ENCODE results near the gene ADGRV1. TPM values are rescaled to one million over a fixed set of nuclear protein-coding genes. Genes with fewer than 3 reads are reported as not detected.

Gene ADGRV1
- polyA plus RNA-seq, 2 of the 4 experiments (the other 2 are of a cell fraction) = 0.70 to 3.7 TPM

GRCh38 chr5:91126448-91126847, 567.9 kb downstream of the ADGRV1 start (continued):
- TF ChIP-seq BCL3 (IDR thresholded peaks at IDR 0.05) (no peak), CEBPB (IDR thresholded peaks at IDR 0.05) (peak; percentile 33 to 47; a peak in 2 of 4 replicates), GATA3 (IDR thresholded peaks at IDR 0.05; ENCODE audit: borderline replicate concordance) (peak; percentile 54; the same call in 1 of the 2 replicates), SMC3 (IDR thresholded peaks at IDR 0.05) (0 out of 3 replicates have a peak, but pooled peaks have one; percentile 7), USF2 (IDR thresholded peaks at IDR 0.05) (no peak), TP53 (CRISPR knock-in tag; IDR thresholded peaks at IDR 0.05) (no peak)

GRCh38 chr5:91126888-91127287, 568.3 kb downstream of the ADGRV1 start:
- ATAC-seq (peak; percentile 19 to 62; a peak in 3 of 6 replicates), DNase-seq (ENCODE audit: low read depth in 1 of 2, low spot score in 1 of 2) (no peak), FAIRE-seq (no peak)
- WGBS (ENCODE audit: missing lambda C conversion rate) = 93% methylated on average over 2 of the region's 2 CpGs
- ChIA-PET CTCF (no interaction called here), POLR2A (interaction anchor here (1.0 to 1.1 kb wide), 2 partner anchors 19 to 153 kb away, joined by 3 to 4 read pairs; no protein-coding TSS in a partner anchor)
- Histone ChIP-seq H3K27ac (peak overlapping the region; percentile 41 to 63; a peak in 5 of 6 replicates), H3K4me1 (peaks cover 43% of the 10 kb centered on the region), H3K4me2 (peak overlapping the region; percentile 48), H3K4me3 (no peak overlapping the region), H3K9me3 (no peaks in the 10 kb centered on the region)
- TF ChIP-seq FOSB (CRISPR knock-in tag; IDR thresholded peaks at IDR 0.05) = no peak
- TF ChIP-seq PHF8 (IDR thresholded peaks at IDR 0.05; ENCODE audit: borderline replicate concordance, low read depth) = no peak
- TF ChIP-seq EP300 (IDR thresholded peaks at IDR 0.05) = no peak
- TF ChIP-seq MAFK (IDR thresholded peaks at IDR 0.05; ENCODE audit: partially characterized antibody) = no peak
- no peak for TF ChIP-seq ZNF302 (CRISPR knock-in tag; IDR thresholded peaks at IDR 0.05)
- no peak for TF ChIP-seq MAX (IDR thresholded peaks at IDR 0.05)
- TF ChIP-seq HMGXB4 (CRISPR knock-in tag; IDR thresholded peaks at IDR 0.05; ENCODE audit: borderline replicate concordance) = no peak
- TF ChIP-seq MYC (IDR thresholded peaks at IDR 0.05; ENCODE audit: borderline replicate concordance, low read length) = no peak
- no peak for TF ChIP-seq ZSCAN20 (CRISPR knock-in tag; IDR thresholded peaks at IDR 0.05)
- TF ChIP-seq RARB (CRISPR knock-in tag; IDR thresholded peaks at IDR 0.05) = no peak
- TF ChIP-seq JUN (IDR thresholded peaks at IDR 0.05) = no peak

GRCh38 chr5:91127456-91128081, 569.0 kb downstream of the ADGRV1 start:
- ATAC-seq (no peak), FAIRE-seq (no peak), DNase-seq (ENCODE audit: low read depth in 1 of 2, low spot score in 1 of 2) (no peak)
- no peak for TF ChIP-seq CBX8 (IDR thresholded peaks at IDR 0.05)
- TF ChIP-seq RARB (CRISPR knock-in tag; IDR thresholded peaks at IDR 0.05) = no peak
- no peak for TF ChIP-seq NR3C1 (IDR thresholded peaks at IDR 0.05)
- no peak for TF ChIP-seq MAFK (IDR thresholded peaks at IDR 0.05; ENCODE audit: partially characterized antibody)
- TF ChIP-seq NPAS2 (CRISPR knock-in tag; IDR thresholded peaks at IDR 0.05; ENCODE audit: borderline replicate concordance) = no peak
- TF ChIP-seq HEYL (CRISPR knock-in tag; IDR thresholded peaks at IDR 0.05) = no peak
- no peak for TF ChIP-seq SMC3 (IDR thresholded peaks at IDR 0.05)
- TF ChIP-seq HDAC2 (IDR thresholded peaks at IDR 0.05) = no peak
- no peak for TF ChIP-seq ELK1 (IDR thresholded peaks at IDR 0.05; ENCODE audit: low read depth, low read length)
- TF ChIP-seq CEBPB (IDR thresholded peaks at IDR 0.05) = no peak
- TF ChIP-seq JUNB (IDR thresholded peaks at IDR 0.05) = no peak
- TF ChIP-seq PHF8 (IDR thresholded peaks at IDR 0.05; ENCODE audit: borderline replicate concordance, low read depth) = no peak
- no peak for TF ChIP-seq BHLHE40 (IDR thresholded peaks at IDR 0.05; ENCODE audit: low read depth, low read length)
- TF ChIP-seq CHD4 (IDR thresholded peaks at IDR 0.05; ENCODE audit: borderline replicate concordance) = no peak
- TF ChIP-seq EHMT2 (IDR thresholded peaks at IDR 0.05; ENCODE audit: low read depth) = no peak
- TF ChIP-seq FOSL2 (IDR thresholded peaks at IDR 0.05) = no peak
- TF ChIP-seq FOSL2 (CRISPR knock-in tag; IDR thresholded peaks at IDR 0.05) = no peak
- no peaks in the 10 kb centered on the region for H3K9me3 ChIP-seq
- CTCF ChIA-PET = interaction anchor here (1.5 kb wide), 1 partner anchor 196 kb away, joined by 4 read pairs; no protein-coding TSS in a partner anchor
- H3K4me3 ChIP-seq = no peak overlapping the region
- peak overlapping the region; percentile 41 to 63; a peak in 4 of 6 replicates for H3K27ac ChIP-seq
- H3K4me1 ChIP-seq = peaks cover 46% of the 10 kb centered on the region
- H3K4me2 ChIP-seq = peak overlapping the region; percentile 48
- POLR2A ChIA-PET = no interaction called here
- WGBS (ENCODE audit: missing lambda C conversion rate) = 48% methylated on average over 1 of the region's 1 CpG
